Esophagus squamous epithelium (tissue), 5 donors: ENCODE results near the gene WDR35. TPM values are rescaled to one million over a fixed set of nuclear protein-coding genes. Genes with fewer than 3 reads are reported as not detected.

ENCODE experiments used
- DNase-seq: peaks from one replicate; lab custom pipeline; 2025; lab: John Stamatoyannopoulos, UW
- H3K27ac ChIP-seq, 4 donors: fragments of 200-600 bp; sonication (generic); one replicate each; pipeline ENCODE4 v1.5.1; 2016 to 2019; ENCODE audit warnings: mild to moderate bottlenecking in 1 of 4
- H3K27me3 ChIP-seq, 4 donors: fragments of 200-600 bp; sonication (generic); 1 replicate in 3 of 4; 2 replicates in 1 of 4; pipeline versions ENCODE4 v1.5.1 to v1.6.0; 2017 to 2021; ENCODE audit warnings: antibody characterized with exemption in 1 of 4
- H3K36me3 ChIP-seq, 3 donors: fragments of 200-600 bp; sonication (generic); one replicate each; pipeline ENCODE4 v1.5.1; 2016 to 2019
- H3K4me1 ChIP-seq, 3 donors: fragments of 200-600 bp; sonication (generic); one replicate each; pipeline ENCODE4 v1.5.1; 2017 to 2019
- H3K4me3 ChIP-seq, 4 donors: fragments of 200-600 bp; sonication (generic); 1 replicate in 3 of 4; 2 replicates in 1 of 4; pipeline ENCODE4 v1.5.1; 2016 to 2019; ENCODE audit warnings: mild to moderate bottlenecking in 2 of 4, moderate library complexity in 1 of 4
- H3K9me3 ChIP-seq, 3 donors: fragments of 200-600 bp; sonication (generic); one replicate each; pipeline ENCODE4 v1.5.1; 2016 to 2019
- POLR2A ChIP-seq, 4 donors: fragments of 450-650 bp; IDR thresholded peaks; one replicate each; pipeline ENCODE4 v1.6.1; 2017; ENCODE audit warnings: antibody characterized with exemption in 4 of 4, mild to moderate bottlenecking in 4 of 4, moderate library complexity in 3 of 4
- WGBS, 2 donors: methylation state at CpG; one replicate each; pipeline ENCODE4 v1.1.5; 2018; 5-methylcytosine and 5-hydroxymethylcytosine counted together
- intact Hi-C: fragments of 100-400 bp; cut with DNase I; formaldehyde crosslinking; loops from one replicate; pipeline ENCODE4 v1.15.0; 2022
- total RNA-seq, 4 donors: library from RNA; depleted of rRNA; stranded (reverse); fragments of >200 nt; gene quantifications; one replicate each; pipeline ENCODE4 v1.1.0, GENCODE V29; 2016
- TF ChIP-seq, protein P1 (sequence below), 6 experiments: fragments of 450-650 bp in 4 of 6; fragments of 200-600 bp in 2 of 6; sonication (generic) in 2 of 6; IDR thresholded peaks; one replicate each; pipeline ENCODE4 v1.5.1; 2016 to 2019; ENCODE audit warnings: antibody characterized with exemption in 6 of 6, mild to moderate bottlenecking in 4 of 6, moderate library complexity in 4 of 6
- donor health status: DM: yes; HTN: yes; CAD: no.

Gene WDR35
- total RNA-seq, 4 donors from 2014 or later, result 0.83 to 7.2 (median 4.5) TPM

GRCh38 chr2:19879120-19879519, 110.8 kb downstream of the WDR35 start:
- intact Hi-C loops, result no loop called here
- no peak for DNase-seq
- 93 to 97% methylated on average over 3 of the region's 3 CpGs for WGBS, 2 donors
- Histone ChIP-seq H3K4me1 (no peaks in the 10 kb centered on the region), H3K27ac (no peak overlapping the region), H3K4me3 (no peak overlapping the region), H3K27me3 (no peaks in the 10 kb centered on the region), H3K9me3 (no peaks in the 10 kb centered on the region), H3K36me3 (no peaks in the 10 kb centered on the region)
- TF ChIP-seq, protein P1, sequence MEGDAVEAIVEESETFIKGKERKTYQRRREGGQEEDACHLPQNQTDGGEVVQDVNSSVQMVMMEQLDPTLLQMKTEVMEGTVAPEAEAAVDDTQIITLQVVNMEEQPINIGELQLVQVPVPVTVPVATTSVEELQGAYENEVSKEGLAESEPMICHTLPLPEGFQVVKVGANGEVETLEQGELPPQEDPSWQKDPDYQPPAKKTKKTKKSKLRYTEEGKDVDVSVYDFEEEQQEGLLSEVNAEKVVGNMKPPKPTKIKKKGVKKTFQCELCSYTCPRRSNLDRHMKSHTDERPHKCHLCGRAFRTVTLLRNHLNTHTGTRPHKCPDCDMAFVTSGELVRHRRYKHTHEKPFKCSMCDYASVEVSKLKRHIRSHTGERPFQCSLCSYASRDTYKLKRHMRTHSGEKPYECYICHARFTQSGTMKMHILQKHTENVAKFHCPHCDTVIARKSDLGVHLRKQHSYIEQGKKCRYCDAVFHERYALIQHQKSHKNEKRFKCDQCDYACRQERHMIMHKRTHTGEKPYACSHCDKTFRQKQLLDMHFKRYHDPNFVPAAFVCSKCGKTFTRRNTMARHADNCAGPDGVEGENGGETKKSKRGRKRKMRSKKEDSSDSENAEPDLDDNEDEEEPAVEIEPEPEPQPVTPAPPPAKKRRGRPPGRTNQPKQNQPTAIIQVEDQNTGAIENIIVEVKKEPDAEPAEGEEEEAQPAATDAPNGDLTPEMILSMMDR (IDR thresholded peaks at IDR 0.05), result no peak
- TF ChIP-seq POLR2A (IDR thresholded peaks at IDR 0.05), result no peak

GRCh38 chr2:19878268-19879046, 111.4 kb downstream of the WDR35 start:
- Histone ChIP-seq H3K4me1 (no peaks in the 10 kb centered on the region), H3K4me3 (no peak overlapping the region), H3K36me3 (no peaks in the 10 kb centered on the region), H3K27ac (no peak overlapping the region), H3K27me3 (no peaks in the 10 kb centered on the region), H3K9me3 (no peaks in the 10 kb centered on the region)
- intact Hi-C loops, result no loop called here
- no peak for DNase-seq
- no peak for TF ChIP-seq POLR2A (IDR thresholded peaks at IDR 0.05)
- TF ChIP-seq, protein P1 (IDR thresholded peaks at IDR 0.05), result no peak
- 85 to 94% methylated on average over 4 to 10 of the region's 12 CpGs for WGBS, 2 donors

DNA sequence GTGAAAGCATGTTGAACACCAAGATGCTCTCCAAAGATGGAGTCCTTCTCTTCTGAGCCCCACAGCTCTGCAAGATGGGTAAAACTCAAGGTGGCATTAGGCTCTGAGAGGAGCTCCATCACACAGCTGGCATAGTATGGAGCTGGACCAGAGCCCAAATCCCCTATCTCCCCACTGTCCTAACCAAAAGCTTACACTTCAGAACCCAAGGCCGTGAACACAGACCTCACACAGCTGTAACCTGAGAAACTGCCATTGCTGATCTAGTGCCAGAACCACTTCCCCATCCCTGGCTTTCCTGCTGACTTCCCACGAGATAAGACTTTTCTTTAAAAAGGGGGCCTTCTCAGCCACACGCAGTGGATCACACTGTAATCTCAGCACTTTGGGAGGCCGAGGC, 113.2 kb downstream of the WDR35 start:
- Histone ChIP-seq H3K4me3 (no peak overlapping the region), H3K27me3 (no peaks in the 10 kb centered on the region), H3K27ac (no peak overlapping the region), H3K4me1 (no peaks in the 10 kb centered on the region), H3K9me3 (no peaks in the 10 kb centered on the region), H3K36me3 (no peaks in the 10 kb centered on the region)
- intact Hi-C loops, result no loop called here
- 60 to 92% methylated on average over 1 to 2 of the region's 4 CpGs for WGBS, 2 donors
- no peak for TF ChIP-seq POLR2A (IDR thresholded peaks at IDR 0.05)
- DNase-seq, result no peak

DNA sequence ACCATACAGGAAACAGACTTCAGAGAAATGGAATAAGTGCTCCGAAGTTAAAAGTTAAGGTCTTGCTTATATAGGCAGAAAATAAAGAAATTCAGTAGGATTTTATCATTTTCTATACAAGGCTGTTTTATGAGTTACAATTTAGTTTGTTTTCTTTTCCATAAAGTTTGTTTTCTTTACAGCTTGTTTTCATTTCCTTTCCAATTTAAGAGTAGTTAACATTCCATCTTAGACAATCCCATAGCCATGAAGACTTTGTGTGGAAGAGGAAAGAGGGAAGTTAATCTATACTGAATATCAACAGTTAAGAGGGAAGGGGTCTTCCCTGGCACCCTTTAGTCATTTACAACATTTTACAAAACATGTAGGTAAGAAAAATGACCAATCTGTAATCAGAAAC, 114.6 kb downstream of the WDR35 start:
- DNase-seq, result no peak
- TF ChIP-seq, protein P1 (IDR thresholded peaks at IDR 0.05), result no peak
- no peak overlapping the region for H3K27ac ChIP-seq
- H3K27me3 ChIP-seq, result no peaks in the 10 kb centered on the region
- WGBS, 2 donors, result 80 to 89% methylated on average over 1 of the region's 1 CpG
- H3K4me3 ChIP-seq, result no peak overlapping the region
- no peaks in the 10 kb centered on the region for H3K9me3 ChIP-seq
- no peaks in the 10 kb centered on the region for H3K4me1 ChIP-seq
- intact Hi-C loops, result no loop called here
- H3K36me3 ChIP-seq, result no peaks in the 10 kb centered on the region

DNA sequence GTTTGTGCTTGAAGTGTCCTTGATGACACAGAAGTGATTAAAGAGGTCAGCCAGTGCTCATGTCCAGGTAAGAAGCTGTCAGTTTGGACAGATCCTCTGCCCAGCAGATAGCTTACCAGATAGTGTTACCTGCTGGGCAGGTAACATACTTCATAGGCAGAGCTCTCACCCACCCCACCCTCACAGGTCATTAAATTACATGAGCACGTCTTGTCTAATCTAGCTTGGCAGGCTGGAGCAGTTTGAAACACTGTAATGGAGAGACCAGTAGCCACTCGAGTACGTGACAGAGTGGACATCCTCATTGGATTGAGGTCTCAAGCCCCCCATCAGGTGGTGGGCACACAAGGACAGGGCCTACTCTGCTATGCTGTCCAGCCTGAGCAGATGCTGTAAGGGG, 115.2 kb downstream of the WDR35 start:
- Histone ChIP-seq H3K4me1 (no peaks in the 10 kb centered on the region), H3K9me3 (no peaks in the 10 kb centered on the region), H3K4me3 (no peak overlapping the region), H3K36me3 (no peaks in the 10 kb centered on the region), H3K27me3 (no peaks in the 10 kb centered on the region), H3K27ac (no peak overlapping the region)
- no peak for DNase-seq
- TF ChIP-seq POLR2A (IDR thresholded peaks at IDR 0.05), result no peak
- TF ChIP-seq, protein P1 (IDR thresholded peaks at IDR 0.05), result no peak
- WGBS, 2 donors, result 78 to 88% methylated on average over 3 of the region's 3 CpGs
- intact Hi-C loops, result no loop called here
